Transverse colon (tissue), 4 donors: ENCODE measurements around the gene PTPRQ.

Source experiments
- CTCF ChIP-seq, 5 experiments: fragments of 200-600 bp in 3 of 5; fragments of 450-650 bp in 2 of 5; sonication (generic) in 3 of 5; IDR thresholded peaks; 1 replicate in 2 of 5; 2 replicates in 3 of 5; pipeline ENCODE4 v1.5.1; 2016 to 2017; ENCODE audit warnings: antibody characterized with exemption in 5 of 5, inconsistent platforms in 3 of 5, mild to moderate bottlenecking in 2 of 5, moderate library complexity in 1 of 5
- POLR2A ChIP-seq: fragments of 450-650 bp; IDR thresholded peaks from one replicate; pipeline ENCODE4 v1.6.1; 2016; ENCODE audit warnings: antibody characterized with exemption, mild to moderate bottlenecking, moderate library complexity
- POLR2AphosphoS5 ChIP-seq, 3 donors: sonication (generic); formaldehyde crosslinking; IDR thresholded peaks; one replicate each; pipeline ENCODE4 v1.6.1; 2016; ENCODE audit warnings: antibody characterized with exemption in 3 of 3

- no peak for TF ChIP-seq POLR2A
- TF ChIP-seq CTCF (IDR thresholded peaks at IDR 0.05) = no peak
- TF ChIP-seq POLR2AphosphoS5 (IDR thresholded peaks at IDR 0.05) = no peak
Observed at GRCh38 chr12:80698847-80699542, 255.0 kb downstream of the PTPRQ start.
